ENCODE results near the gene TENM4. TPM values are rescaled to one million over a fixed set of nuclear protein-coding genes. Genes with fewer than 3 reads are reported as not detected.

The TENM4 gene
- total and polyA plus RNA-seq, 2 of the 8 experiments (the other 6 are each of a cell fraction or from before 2014, with no cell fraction given), result 3.5 to 7.2 TPM

DNA sequence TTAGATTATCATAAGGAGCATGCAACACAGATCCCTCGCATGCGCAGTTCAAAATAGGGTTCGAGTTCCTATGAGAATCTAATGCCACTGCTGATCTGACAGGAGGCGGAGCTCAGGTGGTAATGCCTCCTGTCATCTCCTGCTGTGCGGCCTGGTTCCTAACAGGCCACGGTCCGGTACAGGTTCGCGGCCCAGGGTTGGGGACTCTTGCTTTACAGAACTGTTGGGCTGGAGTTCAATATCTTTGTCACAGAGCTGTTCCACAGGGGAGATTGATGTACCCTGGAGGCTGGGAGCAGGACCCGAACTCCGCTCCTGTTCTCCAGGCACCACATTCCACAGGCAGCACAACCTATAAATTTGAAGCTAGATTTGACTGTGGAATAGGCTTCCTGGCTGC lies 508.1 kb downstream of the TENM4 start:
- Histone ChIP-seq H3K27me3 (replicated peaks in 1 of 4; ENCODE audit: control insufficient read depth in 3 of 4, extremely low read depth in 1 of 4, insufficient read depth in 3 of 4, low read length in 3 of 4) (peaks cover 22 to 52% (median 45%) of the 10 kb centered on the region in 4 experiments), H3K4me2 (ENCODE audit: insufficient read depth in 1 of 2, low read depth in 2 of 2, low read length in 2 of 2) (no peak overlapping the region)
- TF ChIP-seq GABPA (IDR thresholded peaks at IDR 0.05; ENCODE audit: borderline replicate concordance, insufficient read depth, low read length) (no peak), TBP (IDR thresholded peaks at IDR 0.05; ENCODE audit: low read depth, low read length) (no peak), BCL11A (IDR thresholded peaks at IDR 0.05; ENCODE audit: low read depth in 2 of 2, low read length in 2 of 2) (no peak), SP1 (IDR thresholded peaks at IDR 0.05; ENCODE audit: low read depth, low read length) (no peak), TEAD4 (IDR thresholded peaks at IDR 0.05; ENCODE audit: low read depth, low read length) (no peak), RBBP5 (IDR thresholded peaks at IDR 0.05; ENCODE audit: borderline replicate concordance, low read depth, low read length) (no peak)

More for the DNA sequence above, 508.1 kb downstream of the TENM4 start:
- Histone ChIP-seq H3K9ac (replicated peaks in 1 of 4; ENCODE audit: extremely low read depth in 1 of 4, low read depth in 3 of 4, low read length in 3 of 4) (no peak overlapping the region), H2BK5ac (ENCODE audit: low read depth, low read length) (no peak overlapping the region), H4K91ac (replicated peaks; ENCODE audit: insufficient read length, low read length) (no peak overlapping the region), H3K9me3 (ENCODE audit: insufficient read depth in 2 of 2, low read depth in 1 of 2, low read length in 1 of 2) (no peaks in the 10 kb centered on the region; a peak in 2 of 4 replicates), H2BK12ac (ENCODE audit: low read depth, low read length) (no peak overlapping the region), H4K20me1 (replicated peaks in 1 of 2; ENCODE audit: control insufficient read depth in 1 of 2, insufficient read depth in 2 of 2, low read length in 2 of 2) (peaks cover 2 to 6% of the 10 kb centered on the region in 2 experiments), H2AK5ac (ENCODE audit: low read depth, low read length) (no peak overlapping the region), H2BK15ac (ENCODE audit: low read length) (no peak overlapping the region), H3K79me1 (ENCODE audit: low read depth, low read length) (no peaks in the 10 kb centered on the region), H3K14ac (ENCODE audit: insufficient read length) (no peak overlapping the region), H3K23ac (ENCODE audit: insufficient read length) (no peak overlapping the region), H3K36me3 (ENCODE audit: control insufficient read depth in 2 of 4, insufficient read depth in 4 of 4, low read length in 3 of 4) (no peaks in the 10 kb centered on the region), H2BK20ac (ENCODE audit: low read length) (no peak overlapping the region), H4K8ac (ENCODE audit: extremely low read depth, insufficient read depth, low read length) (no peak overlapping the region), H3K56ac (replicated peaks; ENCODE audit: insufficient read length, low read depth, low read length) (no peak overlapping the region), H3K23me2 (ENCODE audit: low read depth, low read length) (no peaks in the 10 kb centered on the region), H4K5ac (ENCODE audit: insufficient read length, low read depth, low read length) (no peak overlapping the region), H2AFZ (ENCODE audit: low read length) (no peak overlapping the region), H3K4me3 (ENCODE audit: extremely low read depth in 1 of 4, insufficient read depth in 2 of 4, low read depth in 3 of 4, low read length in 4 of 4) (no peak overlapping the region), H3K18ac (ENCODE audit: extremely low read depth, low read length) (no peak overlapping the region), H2BK120ac (replicated peaks; ENCODE audit: low read depth, low read length) (no peak overlapping the region), H3K27ac (ENCODE audit: low read depth, low read length) (no peak overlapping the region), H3K4ac (replicated peaks; ENCODE audit: insufficient read length, low read depth, low read length) (no peak overlapping the region), H3K79me2 (ENCODE audit: control insufficient read depth in 1 of 2, insufficient read depth in 2 of 2, low read length in 2 of 2) (no peaks in the 10 kb centered on the region), H3K4me1 (replicated peaks in 1 of 4; ENCODE audit: control insufficient read depth in 3 of 4, insufficient read depth in 4 of 4, low read length in 3 of 4) (peaks cover 8 to 21% (median 17%) of the 10 kb centered on the region in 4 experiments; a peak in 6 of 7 replicates)
- CTCF ChIA-PET (ENCODE audit: partially characterized antibody), result interaction anchor here (1.1 to 2.0 kb wide), 2 partner anchors 29 to 287 kb away, joined by 3 to 4 read pairs; no protein-coding TSS in a partner anchor
- FAIRE-seq, result no peak
- 94% methylated on average over 11 of the region's 11 CpGs; no CpG with 5 or more reads in 1 of the 2 experiments for WGBS, 2 experiments (ENCODE audit: extremely low coverage in 1 of 2, insufficient coverage in 1 of 2, insufficient read length in 1 of 2, insufficient replicate concordance in 2 of 2, low coverage in 1 of 2, low lambda C conversion rate in 2 of 2, missing lambda C conversion rate in 1 of 2)
- POLR2A ChIA-PET (ENCODE audit: partially characterized antibody), result no interaction called here
- no peak for DNase-seq (ENCODE audit: low read depth in 1 of 2, low spot score in 2 of 2)
